ENCODE results near the gene CDKL1. TPM values are rescaled to one million over a fixed set of nuclear protein-coding genes. Genes with fewer than 3 reads are reported as not detected.
A peak's percentile ranks its signal among the peaks of the same experiment; 100 is the strongest.

CDKL1 gene
- total and polyA plus RNA-seq, 2 of the 13 experiments (the other 11 are each of a cell fraction or from before 2014, with no cell fraction given), result 4.4 to 5.1 TPM

- TF ChIP-seq ZBTB33 (CRISPR knock-in tag; IDR thresholded peaks at IDR 0.05) (peak; percentile 93), ZNF260 (CRISPR knock-in tag; IDR thresholded peaks at IDR 0.05; ENCODE audit: borderline replicate concordance, low read depth) (no peak), ZNF280D (CRISPR knock-in tag; IDR thresholded peaks at IDR 0.05) (peak; percentile 42; the same call in 1 of the 2 replicates)
- TF ChIP-seq, protein P1, sequence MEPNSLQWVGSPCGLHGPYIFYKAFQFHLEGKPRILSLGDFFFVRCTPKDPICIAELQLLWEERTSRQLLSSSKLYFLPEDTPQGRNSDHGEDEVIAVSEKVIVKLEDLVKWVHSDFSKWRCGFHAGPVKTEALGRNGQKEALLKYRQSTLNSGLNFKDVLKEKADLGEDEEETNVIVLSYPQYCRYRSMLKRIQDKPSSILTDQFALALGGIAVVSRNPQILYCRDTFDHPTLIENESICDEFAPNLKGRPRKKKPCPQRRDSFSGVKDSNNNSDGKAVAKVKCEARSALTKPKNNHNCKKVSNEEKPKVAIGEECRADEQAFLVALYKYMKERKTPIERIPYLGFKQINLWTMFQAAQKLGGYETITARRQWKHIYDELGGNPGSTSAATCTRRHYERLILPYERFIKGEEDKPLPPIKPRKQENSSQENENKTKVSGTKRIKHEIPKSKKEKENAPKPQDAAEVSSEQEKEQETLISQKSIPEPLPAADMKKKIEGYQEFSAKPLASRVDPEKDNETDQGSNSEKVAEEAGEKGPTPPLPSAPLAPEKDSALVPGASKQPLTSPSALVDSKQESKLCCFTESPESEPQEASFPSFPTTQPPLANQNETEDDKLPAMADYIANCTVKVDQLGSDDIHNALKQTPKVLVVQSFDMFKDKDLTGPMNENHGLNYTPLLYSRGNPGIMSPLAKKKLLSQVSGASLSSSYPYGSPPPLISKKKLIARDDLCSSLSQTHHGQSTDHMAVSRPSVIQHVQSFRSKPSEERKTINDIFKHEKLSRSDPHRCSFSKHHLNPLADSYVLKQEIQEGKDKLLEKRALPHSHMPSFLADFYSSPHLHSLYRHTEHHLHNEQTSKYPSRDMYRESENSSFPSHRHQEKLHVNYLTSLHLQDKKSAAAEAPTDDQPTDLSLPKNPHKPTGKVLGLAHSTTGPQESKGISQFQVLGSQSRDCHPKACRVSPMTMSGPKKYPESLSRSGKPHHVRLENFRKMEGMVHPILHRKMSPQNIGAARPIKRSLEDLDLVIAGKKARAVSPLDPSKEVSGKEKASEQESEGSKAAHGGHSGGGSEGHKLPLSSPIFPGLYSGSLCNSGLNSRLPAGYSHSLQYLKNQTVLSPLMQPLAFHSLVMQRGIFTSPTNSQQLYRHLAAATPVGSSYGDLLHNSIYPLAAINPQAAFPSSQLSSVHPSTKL (CRISPR knock-in tag; IDR thresholded peaks at IDR 0.05), result peak; percentile 68; the same call in 1 of the 2 replicates
These were observed 14.8 kb downstream of the CDKL1 start (continued) for GRCh38 chr14:50381823-50382287.
